ENCODE measurements around the gene PRKCE.

PRKCE gene

DNA sequence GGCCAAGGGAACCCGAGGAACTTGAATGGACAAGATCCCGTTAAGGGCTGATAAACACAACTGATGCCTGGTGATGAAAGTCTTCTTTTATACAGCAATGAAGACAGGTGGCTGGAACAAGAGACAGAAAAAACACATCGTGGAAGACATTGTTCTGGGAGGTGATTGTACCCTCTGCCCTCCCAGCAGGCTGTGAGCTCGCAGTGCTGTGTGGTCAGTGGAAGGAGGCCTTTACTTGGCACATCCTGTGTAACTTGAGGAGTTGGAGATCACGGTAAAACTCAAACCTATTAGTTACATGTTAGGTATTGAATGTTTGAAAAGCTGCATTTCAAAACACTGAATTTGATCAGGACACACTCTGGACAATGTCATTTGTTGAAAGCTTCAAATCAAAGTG is 395.8 kb downstream of the PRKCE start:
- H3K18ac ChIP-seq (ENCODE audit: low read depth in 1 of 2, low read length in 2 of 2), result no peak overlapping the region
- no peak for DNase-seq
- no peaks in the 10 kb centered on the region for H3K27me3 ChIP-seq (ENCODE audit: control insufficient read depth in 1 of 2, insufficient read depth in 1 of 2, low read length in 2 of 2)
- no peak overlapping the region for H3K4me3 ChIP-seq (ENCODE audit: insufficient read depth in 1 of 2, low read depth in 1 of 2, low read length in 2 of 2)
- WGBS, result 67% methylated on average over 4 of the region's 5 CpGs
- no peak overlapping the region for H2BK15ac ChIP-seq (ENCODE audit: low read depth, poor library complexity, severe bottlenecking)
- no peak overlapping the region for H4K91ac ChIP-seq (ENCODE audit: low read length)
- no peak overlapping the region for H3K9ac ChIP-seq (ENCODE audit: low read length)
- H2BK120ac ChIP-seq (ENCODE audit: low read depth, low read length), result no peak overlapping the region
- peaks cover 0 to 43% of the 10 kb centered on the region in 2 experiments for H3K36me3 ChIP-seq (ENCODE audit: control insufficient read depth in 1 of 2, insufficient read depth in 2 of 2, low read depth in 1 of 2, low read length in 2 of 2)
- no peak overlapping the region for H3K4ac ChIP-seq (ENCODE audit: low read depth in 1 of 2, low read length in 2 of 2)
- no peak overlapping the region for H3K14ac ChIP-seq (ENCODE audit: low read length in 2 of 2)
- no peaks in the 10 kb centered on the region for H3K4me1 ChIP-seq (ENCODE audit: control insufficient read depth, insufficient read depth, low read depth, low read length)
- H2AK5ac ChIP-seq (ENCODE audit: low read length, severe bottlenecking), result no peak overlapping the region
- H2BK12ac ChIP-seq (ENCODE audit: low read length in 2 of 2), result no peak overlapping the region
- H3K23ac ChIP-seq (ENCODE audit: low read length in 2 of 2), result no peak overlapping the region
- no peak overlapping the region for H3K4me2 ChIP-seq (ENCODE audit: low read length, poor library complexity, severe bottlenecking)
- no peaks in the 10 kb centered on the region for H3K9me3 ChIP-seq (ENCODE audit: control insufficient read depth, low read length)
- no peak overlapping the region for H2BK5ac ChIP-seq (ENCODE audit: low read depth, low read length, poor library complexity, severe bottlenecking)
- no peaks in the 10 kb centered on the region for H3K79me1 ChIP-seq (replicated peaks; ENCODE audit: low read length, poor library complexity, severe bottlenecking)
- H3K27ac ChIP-seq (ENCODE audit: low read length, poor library complexity, severe bottlenecking), result no peak overlapping the region
- no peak overlapping the region for H2AFZ ChIP-seq (ENCODE audit: low read depth, low read length)
- H4K8ac ChIP-seq (ENCODE audit: low read length), result no peak overlapping the region

DNA sequence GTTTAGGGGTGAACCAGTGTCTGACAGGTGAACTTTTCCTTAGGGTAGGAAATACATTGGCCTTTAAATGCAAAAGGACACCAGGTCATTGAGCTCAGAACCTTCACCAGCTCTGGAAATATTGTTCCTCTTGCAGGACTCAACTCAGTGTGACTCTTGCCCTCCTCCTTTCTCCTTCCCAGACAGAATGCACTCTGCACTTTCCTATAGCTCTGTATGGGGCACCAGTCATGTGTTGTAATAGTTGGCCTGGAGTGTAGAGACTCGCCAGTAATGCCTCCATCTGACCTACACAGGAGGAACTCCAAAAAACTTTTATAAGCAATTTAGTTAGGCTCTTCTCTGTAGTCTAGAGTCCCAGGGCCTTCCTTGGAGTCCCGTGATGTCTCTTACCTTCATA is 397.2 kb downstream of the PRKCE start:
- H3K27me3 ChIP-seq (ENCODE audit: control insufficient read depth in 1 of 2, insufficient read depth in 1 of 2, low read length in 2 of 2), result no peaks in the 10 kb centered on the region
- no peak for DNase-seq
- H3K14ac ChIP-seq (ENCODE audit: low read length in 2 of 2), result no peak overlapping the region
- no peak overlapping the region for H2BK12ac ChIP-seq (ENCODE audit: low read length in 2 of 2)
- H3K36me3 ChIP-seq (ENCODE audit: control insufficient read depth in 1 of 2, insufficient read depth in 2 of 2, low read depth in 1 of 2, low read length in 2 of 2), result peaks cover 0 to 48% of the 10 kb centered on the region in 2 experiments
- H2AK5ac ChIP-seq (ENCODE audit: low read length, severe bottlenecking), result no peak overlapping the region
- no peak overlapping the region for H3K18ac ChIP-seq (ENCODE audit: low read depth in 1 of 2, low read length in 2 of 2)
- H3K27ac ChIP-seq (ENCODE audit: low read length, poor library complexity, severe bottlenecking), result no peak overlapping the region
- H3K4me2 ChIP-seq (ENCODE audit: low read length, poor library complexity, severe bottlenecking), result no peak overlapping the region
- H3K4me1 ChIP-seq (ENCODE audit: control insufficient read depth, insufficient read depth, low read depth, low read length), result no peaks in the 10 kb centered on the region
- no peak overlapping the region for H2BK15ac ChIP-seq (ENCODE audit: low read depth, poor library complexity, severe bottlenecking)
- H2BK120ac ChIP-seq (ENCODE audit: low read depth, low read length), result no peak overlapping the region
- no peak overlapping the region for H2BK5ac ChIP-seq (ENCODE audit: low read depth, low read length, poor library complexity, severe bottlenecking)
- H3K4me3 ChIP-seq (ENCODE audit: insufficient read depth in 1 of 2, low read depth in 1 of 2, low read length in 2 of 2), result no peak overlapping the region
- no peak overlapping the region for H4K91ac ChIP-seq (ENCODE audit: low read length)
- H3K79me1 ChIP-seq (replicated peaks; ENCODE audit: low read length, poor library complexity, severe bottlenecking), result no peaks in the 10 kb centered on the region
- no peak overlapping the region for H3K23ac ChIP-seq (ENCODE audit: low read length in 2 of 2)
- no peak overlapping the region for H4K8ac ChIP-seq (ENCODE audit: low read length)
- H3K4ac ChIP-seq (ENCODE audit: low read depth in 1 of 2, low read length in 2 of 2), result no peak overlapping the region
- 97% methylated on average over 1 of the region's 2 CpGs for WGBS
- H3K9me3 ChIP-seq (ENCODE audit: control insufficient read depth, low read length), result no peaks in the 10 kb centered on the region
- H3K9ac ChIP-seq (ENCODE audit: low read length), result no peak overlapping the region
- H2AFZ ChIP-seq (ENCODE audit: low read depth, low read length), result no peak overlapping the region

GRCh38 chr2:46050027-46050426 is 398.6 kb downstream of the PRKCE start:
- no peak overlapping the region for H4K91ac ChIP-seq (ENCODE audit: low read length)
- H2BK120ac ChIP-seq (ENCODE audit: low read depth, low read length), result no peak overlapping the region
- no peak overlapping the region for H2BK15ac ChIP-seq (ENCODE audit: low read depth, poor library complexity, severe bottlenecking)
- H3K18ac ChIP-seq (ENCODE audit: low read depth in 1 of 2, low read length in 2 of 2), result no peak overlapping the region
- H3K4me1 ChIP-seq (ENCODE audit: control insufficient read depth, insufficient read depth, low read depth, low read length), result no peaks in the 10 kb centered on the region
- H3K23ac ChIP-seq (ENCODE audit: low read length in 2 of 2), result no peak overlapping the region
- H2AK5ac ChIP-seq (ENCODE audit: low read length, severe bottlenecking), result no peak overlapping the region
- no peak overlapping the region for H3K4ac ChIP-seq (ENCODE audit: low read depth in 1 of 2, low read length in 2 of 2)
- H3K79me1 ChIP-seq (replicated peaks; ENCODE audit: low read length, poor library complexity, severe bottlenecking), result no peaks in the 10 kb centered on the region
- H3K4me2 ChIP-seq (ENCODE audit: low read length, poor library complexity, severe bottlenecking), result no peak overlapping the region
- no peak overlapping the region for H2AFZ ChIP-seq (ENCODE audit: low read depth, low read length)
- H3K9ac ChIP-seq (ENCODE audit: low read length), result no peak overlapping the region
- no peak overlapping the region for H2BK5ac ChIP-seq (ENCODE audit: low read depth, low read length, poor library complexity, severe bottlenecking)
- DNase-seq, result no peak
- peaks cover 3 to 52% of the 10 kb centered on the region in 2 experiments for H3K36me3 ChIP-seq (ENCODE audit: control insufficient read depth in 1 of 2, insufficient read depth in 2 of 2, low read depth in 1 of 2, low read length in 2 of 2)
- no peaks in the 10 kb centered on the region for H3K27me3 ChIP-seq (ENCODE audit: control insufficient read depth in 1 of 2, insufficient read depth in 1 of 2, low read length in 2 of 2)
- no peak overlapping the region for H3K27ac ChIP-seq (ENCODE audit: low read length, poor library complexity, severe bottlenecking)
- H3K14ac ChIP-seq (ENCODE audit: low read length in 2 of 2), result no peak overlapping the region
- H3K9me3 ChIP-seq (ENCODE audit: control insufficient read depth, low read length), result no peaks in the 10 kb centered on the region
- no peak overlapping the region for H3K4me3 ChIP-seq (ENCODE audit: insufficient read depth in 1 of 2, low read depth in 1 of 2, low read length in 2 of 2)
- H4K8ac ChIP-seq (ENCODE audit: low read length), result no peak overlapping the region
- no peak overlapping the region for H2BK12ac ChIP-seq (ENCODE audit: low read length in 2 of 2)
- WGBS, result 96% methylated on average over 8 of the region's 8 CpGs

DNA sequence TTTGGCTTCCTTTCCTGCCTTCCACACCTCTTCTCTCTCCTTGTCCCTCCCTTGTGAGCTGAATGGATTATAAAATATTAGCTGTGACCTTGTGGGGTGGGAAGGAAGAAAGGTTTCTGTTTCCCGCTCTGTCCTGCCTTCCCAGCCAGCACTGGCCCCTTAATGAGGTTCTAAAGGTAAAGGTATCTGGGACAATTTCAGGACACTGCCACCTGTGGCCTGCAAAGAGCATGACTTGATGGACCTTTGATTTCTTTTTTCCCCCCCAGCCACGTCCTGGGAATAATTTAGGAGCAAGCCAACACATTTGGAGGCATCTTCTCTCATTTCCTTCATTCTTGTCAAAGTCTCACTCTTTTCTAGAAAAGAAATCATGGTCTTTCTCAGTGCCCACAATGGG is 399.0 kb downstream of the PRKCE start:
- Histone ChIP-seq H2BK15ac (ENCODE audit: low read depth, poor library complexity, severe bottlenecking) (no peak overlapping the region), H3K36me3 (ENCODE audit: control insufficient read depth in 1 of 2, insufficient read depth in 2 of 2, low read depth in 1 of 2, low read length in 2 of 2) (peaks cover 5 to 56% of the 10 kb centered on the region in 2 experiments), H2BK12ac (ENCODE audit: low read length in 2 of 2) (no peak overlapping the region), H3K18ac (ENCODE audit: low read depth in 1 of 2, low read length in 2 of 2) (no peak overlapping the region), H2AFZ (ENCODE audit: low read depth, low read length) (no peak overlapping the region), H3K4ac (ENCODE audit: low read depth in 1 of 2, low read length in 2 of 2) (no peak overlapping the region), H3K27me3 (ENCODE audit: control insufficient read depth in 1 of 2, insufficient read depth in 1 of 2, low read length in 2 of 2) (no peaks in the 10 kb centered on the region), H3K79me1 (replicated peaks; ENCODE audit: low read length, poor library complexity, severe bottlenecking) (no peaks in the 10 kb centered on the region), H4K91ac (ENCODE audit: low read length) (no peak overlapping the region), H3K9me3 (ENCODE audit: control insufficient read depth, low read length) (no peaks in the 10 kb centered on the region), H3K4me1 (ENCODE audit: control insufficient read depth, insufficient read depth, low read depth, low read length) (no peaks in the 10 kb centered on the region), H4K8ac (ENCODE audit: low read length) (no peak overlapping the region), H3K27ac (ENCODE audit: low read length, poor library complexity, severe bottlenecking) (no peak overlapping the region), H2BK120ac (ENCODE audit: low read depth, low read length) (no peak overlapping the region), H3K4me2 (ENCODE audit: low read length, poor library complexity, severe bottlenecking) (no peak overlapping the region), H3K14ac (ENCODE audit: low read length in 2 of 2) (no peak overlapping the region), H3K23ac (ENCODE audit: low read length in 2 of 2) (no peak overlapping the region), H3K9ac (ENCODE audit: low read length) (no peak overlapping the region), H3K4me3 (ENCODE audit: insufficient read depth in 1 of 2, low read depth in 1 of 2, low read length in 2 of 2) (no peak overlapping the region), H2BK5ac (ENCODE audit: low read depth, low read length, poor library complexity, severe bottlenecking) (no peak overlapping the region), H2AK5ac (ENCODE audit: low read length, severe bottlenecking) (no peak overlapping the region)
- DNase-seq, result no peak
- 93% methylated on average over 2 of the region's 2 CpGs for WGBS

Measured in mesenchymal stem cell (in vitro differentiated cells and primary cell).